SU-DHL-6 (cell line): ENCODE data around the gene RAB38.

Experiments used
- H2AFZ ChIP-seq: fragments of 200-600 bp; sonication (generic); 2 replicates; pipeline ENCODE4 v1.6.1; 2014; ENCODE audit warnings: low read depth, mild to moderate bottlenecking, moderate library complexity, mixed read lengths, antibody characterized with exemption, low read length; ENCODE audit not compliant: severe bottlenecking
- H3F3A ChIP-seq: fragments of 200-600 bp; shearing (Covaris generic); 2 replicates; pipeline ENCODE4 v1.6.0; 2016; ENCODE audit warnings: antibody characterized with exemption, mild to moderate bottlenecking; ENCODE audit not compliant: insufficient read depth
- H3K27ac ChIP-seq: fragments of 200-600 bp; sonication (generic); 2 replicates; pipeline ENCODE4 v1.5.1; 2016; ENCODE audit warnings: low read depth, mild to moderate bottlenecking, low read length, moderate library complexity, mixed read lengths
- H3K27me3 ChIP-seq: fragments of 200-600 bp; sonication (generic), shearing (Covaris generic); 2 replicates; pipeline ENCODE4 v1.6.0; 2014; ENCODE audit warnings: mild to moderate bottlenecking, low read length
- H3K36me3 ChIP-seq: fragments of 200-600 bp; sonication (generic); 2 replicates; pipeline ENCODE4 v1.6.1; 2014; ENCODE audit warnings: mild to moderate bottlenecking, low read length, mixed read lengths
- H3K4me2 ChIP-seq: fragments of 300-600, 200-600 bp; shearing (Covaris generic), sonication (generic); 2 replicates; pipeline ENCODE4 v1.6.0; 2014; ENCODE audit warnings: low read length, low read depth, mild to moderate bottlenecking; ENCODE audit not compliant: poor library complexity, severe bottlenecking
- H3K4me3 ChIP-seq: fragments of 200-600 bp; sonication (generic); 2 replicates; pipeline ENCODE4 v1.5.1; 2014; ENCODE audit warnings: antibody characterized with exemption, low read length, mild to moderate bottlenecking, mixed read lengths; ENCODE audit not compliant: insufficient read depth, poor library complexity, severe bottlenecking
- H3K79me2 ChIP-seq: fragments of 200-600 bp; sonication (generic); 2 replicates; pipeline ENCODE4 v1.6.1; 2014; ENCODE audit warnings: mild to moderate bottlenecking, low read length, moderate library complexity; ENCODE audit not compliant: insufficient read depth
- H3K9ac ChIP-seq: fragments of 200-600 bp; sonication (generic); 2 replicates; pipeline ENCODE4 v1.7.0; 2014; ENCODE audit warnings: mild to moderate bottlenecking, low read length
- H3K9me2 ChIP-seq: fragments of 200-600 bp; sonication (generic); replicated peaks from 2 replicates; pipeline ENCODE4 v1.6.1; 2014; ENCODE audit warnings: low read length; ENCODE audit not compliant: insufficient read depth
- H3K9me3 ChIP-seq: fragments of 200-600 bp; sonication (generic); 2 replicates; pipeline ENCODE4 v1.6.1; 2014; ENCODE audit warnings: low read length, mixed read lengths; ENCODE audit not compliant: insufficient read depth
- H4K20me1 ChIP-seq: fragments of 200-600 bp; sonication (generic); 2 replicates; pipeline ENCODE4 v1.6.1; 2014; ENCODE audit warnings: low read depth, mild to moderate bottlenecking, antibody characterized with exemption, low read length, moderate library complexity, mixed read lengths
- EZH2phosphoT487 ChIP-seq: fragments of 200-600 bp; sonication (generic), shearing (Covaris generic); conservative IDR thresholded peaks from 2 replicates; pipeline ENCODE4 v1.6.1; 2018; ENCODE audit warnings: mild to moderate bottlenecking, antibody characterized with exemption, low read length, moderate library complexity, mixed read lengths
- TF ChIP-seq, protein P1 (sequence below): fragments of 200-600 bp; sonication (generic); IDR thresholded peaks from one replicate; pipeline ENCODE4 v1.5.1; 2017; ENCODE audit warnings: antibody characterized with exemption, mild to moderate bottlenecking, low read length, moderate library complexity; ENCODE audit not compliant: insufficient read depth, poor library complexity, severe bottlenecking

Gene RAB38

DNA sequence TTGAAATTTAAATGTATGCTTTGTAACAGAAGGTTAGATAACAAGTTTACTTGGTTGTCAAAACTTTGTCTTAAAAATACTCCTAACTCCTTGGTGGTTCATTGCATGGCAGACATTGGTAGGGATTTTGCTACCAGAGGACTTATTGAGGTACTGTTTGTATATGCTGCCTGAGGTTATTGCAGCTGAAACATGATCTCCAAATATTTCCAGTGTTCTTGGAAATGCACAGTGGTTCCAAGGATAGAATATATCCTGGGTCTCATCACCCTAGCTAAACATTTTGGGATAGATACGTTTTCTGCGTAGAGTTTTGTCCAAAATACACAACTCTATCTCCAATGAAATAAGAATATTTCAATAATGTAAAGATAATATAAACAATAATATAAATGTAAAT lies 109.2 kb downstream of the RAB38 start:
- Histone ChIP-seq H3K9ac (no peak overlapping the region), H3K27me3 (no peaks in the 10 kb centered on the region), H3K9me2 (no peaks in the 10 kb centered on the region), H4K20me1 (no peaks in the 10 kb centered on the region), H3K4me2 (no peak overlapping the region), H3F3A (no peaks in the 10 kb centered on the region), H3K79me2 (no peaks in the 10 kb centered on the region), H3K9me3 (no peaks in the 10 kb centered on the region), H3K27ac (no peak overlapping the region), H3K4me3 (no peak overlapping the region), H3K36me3 (no peaks in the 10 kb centered on the region), H2AFZ (no peak overlapping the region)
- no peak for TF ChIP-seq EZH2phosphoT487

DNA sequence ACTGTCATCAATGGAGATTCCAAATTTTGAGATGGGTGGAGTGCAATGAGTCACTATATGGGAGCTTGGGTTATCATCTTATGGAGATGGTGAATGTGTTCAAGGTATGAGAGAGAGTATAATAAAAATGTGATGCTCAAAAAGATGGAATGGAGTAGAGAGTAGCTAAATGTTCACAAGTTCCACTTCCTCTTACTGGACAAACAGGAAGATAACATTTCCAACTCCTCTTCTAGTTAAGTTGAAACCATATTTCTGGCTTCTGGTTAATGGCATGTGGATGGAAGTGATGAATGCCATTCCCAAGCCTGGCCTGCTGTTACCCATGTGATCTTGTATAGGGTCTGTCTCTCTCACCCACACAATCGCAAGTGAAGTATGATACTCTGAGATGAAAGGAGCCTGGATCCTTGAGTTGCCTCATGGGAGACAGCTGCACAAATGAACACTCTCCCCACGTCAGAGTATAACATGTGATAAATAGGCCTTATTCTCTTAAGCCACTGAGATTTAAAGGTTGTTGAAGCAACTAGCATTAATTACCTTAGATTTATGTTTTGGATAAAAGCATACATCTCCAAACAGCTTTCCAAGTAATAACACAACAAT lies 111.0 kb downstream of the RAB38 start:
- TF ChIP-seq, protein P1, sequence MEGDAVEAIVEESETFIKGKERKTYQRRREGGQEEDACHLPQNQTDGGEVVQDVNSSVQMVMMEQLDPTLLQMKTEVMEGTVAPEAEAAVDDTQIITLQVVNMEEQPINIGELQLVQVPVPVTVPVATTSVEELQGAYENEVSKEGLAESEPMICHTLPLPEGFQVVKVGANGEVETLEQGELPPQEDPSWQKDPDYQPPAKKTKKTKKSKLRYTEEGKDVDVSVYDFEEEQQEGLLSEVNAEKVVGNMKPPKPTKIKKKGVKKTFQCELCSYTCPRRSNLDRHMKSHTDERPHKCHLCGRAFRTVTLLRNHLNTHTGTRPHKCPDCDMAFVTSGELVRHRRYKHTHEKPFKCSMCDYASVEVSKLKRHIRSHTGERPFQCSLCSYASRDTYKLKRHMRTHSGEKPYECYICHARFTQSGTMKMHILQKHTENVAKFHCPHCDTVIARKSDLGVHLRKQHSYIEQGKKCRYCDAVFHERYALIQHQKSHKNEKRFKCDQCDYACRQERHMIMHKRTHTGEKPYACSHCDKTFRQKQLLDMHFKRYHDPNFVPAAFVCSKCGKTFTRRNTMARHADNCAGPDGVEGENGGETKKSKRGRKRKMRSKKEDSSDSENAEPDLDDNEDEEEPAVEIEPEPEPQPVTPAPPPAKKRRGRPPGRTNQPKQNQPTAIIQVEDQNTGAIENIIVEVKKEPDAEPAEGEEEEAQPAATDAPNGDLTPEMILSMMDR = no peak
- no peak for TF ChIP-seq EZH2phosphoT487
- Histone ChIP-seq H2AFZ (no peak overlapping the region), H3F3A (no peaks in the 10 kb centered on the region), H3K36me3 (no peaks in the 10 kb centered on the region), H3K79me2 (no peaks in the 10 kb centered on the region), H3K9me2 (no peaks in the 10 kb centered on the region), H3K9me3 (no peaks in the 10 kb centered on the region), H3K4me3 (no peak overlapping the region), H4K20me1 (no peaks in the 10 kb centered on the region), H3K27ac (no peak overlapping the region), H3K4me2 (no peak overlapping the region), H3K9ac (no peak overlapping the region), H3K27me3 (no peaks in the 10 kb centered on the region)
